GM12892 (cell line): ENCODE results near the gene TPRG1L.

Source experiments
- POLR2A ChIP-seq: IDR thresholded peaks from 2 replicates; pipeline ENCODE4 v1.6.1; 2011; ENCODE audit warnings: low read depth, low read length, control low read depth
- POLR2AphosphoS5 ChIP-seq: IDR thresholded peaks from 2 replicates; pipeline ENCODE4 v1.6.1; 2011; ENCODE audit warnings: low read depth, low read length, control low read depth
- TAF1 ChIP-seq: IDR thresholded peaks from 2 replicates; pipeline ENCODE4 v1.6.1; 2011; ENCODE audit warnings: low read depth, mild to moderate bottlenecking, control low read depth, low read length, borderline replicate concordance

DNA sequence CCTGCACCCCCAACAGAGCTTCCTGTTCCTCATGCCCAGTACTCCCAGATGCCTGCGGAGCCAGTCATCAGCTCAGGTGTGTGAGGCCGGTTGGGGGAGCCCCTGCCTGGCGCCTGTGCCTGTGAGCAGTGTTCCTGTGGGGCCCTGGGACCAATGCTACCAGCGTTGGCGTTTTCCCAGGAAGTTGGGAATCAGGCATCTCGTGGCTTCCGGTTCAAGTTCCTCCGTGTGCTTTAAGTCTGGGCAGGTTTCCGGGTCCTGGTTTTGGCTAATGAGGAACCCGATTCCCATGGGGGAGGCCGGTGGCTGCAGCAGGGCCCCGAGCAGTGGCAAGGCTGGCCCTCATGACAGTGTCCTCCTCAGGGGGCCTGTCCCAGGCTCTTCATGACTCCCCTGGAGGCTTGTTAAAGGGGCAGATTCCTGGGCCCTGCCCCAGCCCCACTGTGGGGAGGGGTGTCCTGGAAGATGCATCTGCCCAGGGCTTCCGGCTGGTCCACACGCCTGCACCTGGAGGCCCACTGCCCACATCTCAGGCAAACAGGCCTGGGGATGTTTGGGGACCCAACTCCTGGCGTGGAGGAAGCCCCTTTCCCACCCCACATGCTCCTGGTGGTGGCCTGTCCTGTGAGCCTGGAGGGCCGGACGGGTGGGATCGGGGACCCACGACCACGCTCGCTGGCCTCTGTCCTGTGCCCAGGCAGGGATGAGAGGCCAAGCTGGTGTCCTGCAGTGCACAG is 53.7 kb downstream of the TPRG1L start:
- TF ChIP-seq TAF1 (no peak), POLR2A (no peak), POLR2AphosphoS5 (no peak)
